ENCODE results near the gene WNT1.

The WNT1 gene

GRCh38 chr12:49031573-49032161 is 53.5 kb downstream of the WNT1 start:
- no peak for DNase-seq
